Hippocampal formation (tissue), 2 donors: ENCODE results near the gene FARP1.

Source experiments
- DNase-seq, 2 donors: peaks; one replicate each; lab custom pipeline; 2025; lab: John Stamatoyannopoulos, UW

The FARP1 gene

GRCh38 chr13:98334620-98335205 lies 191.8 kb downstream of the FARP1 start:
- DNase-seq: no peak

- DNase-seq: no peak
These were observed 192.8 kb downstream of the FARP1 start for GRCh38 chr13:98335721-98336120.

- DNase-seq: no peak
These were observed 195.4 kb downstream of the FARP1 start for GRCh38 chr13:98338310-98338709.

GRCh38 chr13:98339684-98340425 lies 197.0 kb downstream of the FARP1 start:
- DNase-seq: no peak

GRCh38 chr13:98342953-98343352 lies 200.1 kb downstream of the FARP1 start:
- DNase-seq: no peak

- DNase-seq: no peak
These were observed 200.6 kb downstream of the FARP1 start for GRCh38 chr13:98343461-98343860.

- DNase-seq: no peak
These were observed 201.5 kb downstream of the FARP1 start for GRCh38 chr13:98344392-98344791.

- DNase-seq: no peak
These were observed 202.4 kb downstream of the FARP1 start for GRCh38 chr13:98345107-98345935.

GRCh38 chr13:98346904-98347636 lies 204.2 kb downstream of the FARP1 start:
- no peak for DNase-seq

GRCh38 chr13:98347756-98348155 lies 204.9 kb downstream of the FARP1 start:
- DNase-seq: no peak

- DNase-seq: no peak
These were observed 205.7 kb downstream of the FARP1 start for GRCh38 chr13:98348466-98349200.

GRCh38 chr13:98349731-98350305 lies 206.9 kb downstream of the FARP1 start:
- DNase-seq: no peak

GRCh38 chr13:98350746-98351330 lies 207.9 kb downstream of the FARP1 start:
- no peak for DNase-seq

- no peak for DNase-seq
These were observed 208.7 kb downstream of the FARP1 start for GRCh38 chr13:98351636-98352035.

GRCh38 chr13:98352226-98352625 lies 209.3 kb downstream of the FARP1 start:
- no peak for DNase-seq

- DNase-seq: no peak
These were observed 210.9 kb downstream of the FARP1 start for GRCh38 chr13:98353750-98354149.

GRCh38 chr13:98358937-98359336 lies 216.0 kb downstream of the FARP1 start:
- DNase-seq: no peak

- DNase-seq: no peak
These were observed 217.7 kb downstream of the FARP1 start for GRCh38 chr13:98360545-98360944.

- DNase-seq: no peak
These were observed 220.4 kb downstream of the FARP1 start for GRCh38 chr13:98363326-98363725.

GRCh38 chr13:98364179-98364578 lies 221.3 kb downstream of the FARP1 start:
- no peak for DNase-seq

GRCh38 chr13:98364647-98365046 lies 221.8 kb downstream of the FARP1 start:
- no peak for DNase-seq
